CD14-positive monocyte (primary cell): Measurements from ENCODE around the gene SLC22A13. TPM values are rescaled to one million over a fixed set of nuclear protein-coding genes. Genes with fewer than 3 reads are reported as not detected.
A peak's percentile ranks its signal among the peaks of the same experiment; 100 is the strongest.

ENCODE experiments used
- DNase-seq, 3 donors: peaks; one replicate each; pipeline ENCODE4 v3.0.0-alpha.2; 2011 to 2022
- H2AFZ ChIP-seq: 2 replicates; pipeline ENCODE4 v1.6.0; 2012; ENCODE audit warnings: mild to moderate bottlenecking, low read depth, low read length, inconsistent platforms; ENCODE audit not compliant: insufficient read depth, poor library complexity, severe bottlenecking
- H3K27ac ChIP-seq, 2 donors: 1 replicate in 1 of 2; 2 replicates in 1 of 2; pipeline ENCODE4 v1.5.1; 2012 to 2013; ENCODE audit warnings: low read length in 2 of 2, control low read depth in 1 of 2, inconsistent platforms in 1 of 2, low read depth in 1 of 2, mild to moderate bottlenecking in 1 of 2
- H3K27me3 ChIP-seq, 2 donors: one replicate each; pipeline versions ENCODE4 v1.6.0 to v1.6.1; 2011 to 2013; ENCODE audit warnings: low read length in 2 of 2; ENCODE audit not compliant: control insufficient read depth in 2 of 2, insufficient read depth in 2 of 2
- H3K36me3 ChIP-seq, 2 donors: replicated peaks in 1 of 2; 1 replicate in 1 of 2; 2 replicates in 1 of 2; pipeline versions ENCODE4 v1.5.1 to v1.6.1; 2012 to 2013; ENCODE audit warnings: low read length in 2 of 2, control low read depth in 1 of 2, inconsistent platforms in 1 of 2, mild to moderate bottlenecking in 1 of 2; ENCODE audit not compliant: insufficient read depth in 2 of 2, control insufficient read depth in 1 of 2
- H3K4me1 ChIP-seq, 2 donors: 1 replicate in 1 of 2; 2 replicates in 1 of 2; pipeline versions ENCODE4 v1.5.1 to v1.6.1; 2012 to 2013; ENCODE audit warnings: low read length in 2 of 2, control low read depth in 1 of 2, inconsistent platforms in 1 of 2, mild to moderate bottlenecking in 1 of 2, moderate library complexity in 1 of 2; ENCODE audit not compliant: insufficient read depth in 2 of 2, control insufficient read depth in 1 of 2
- H3K4me2 ChIP-seq: replicated peaks from 2 replicates; pipeline ENCODE3; 2012; ENCODE audit warnings: low read length, moderate library complexity, mild to moderate bottlenecking; ENCODE audit not compliant: poor library complexity, severe bottlenecking; ENCODE audit errors: extremely low read depth
- H3K4me3 ChIP-seq, 3 experiments: fragments of 200-600 bp in 1 of 3; sonication (generic) in 1 of 3; replicated peaks in 1 of 3; 1 replicate in 2 of 3; 2 replicates in 1 of 3; pipeline ENCODE4 v1.5.1; 2011 to 2013; ENCODE audit warnings: low read length in 3 of 3, mild to moderate bottlenecking in 3 of 3, control low read depth in 2 of 3, low read depth in 2 of 3, inconsistent platforms in 1 of 3, moderate library complexity in 1 of 3
- H3K79me2 ChIP-seq: 2 replicates; pipeline ENCODE4 v1.6.0; 2012; ENCODE audit warnings: mild to moderate bottlenecking, control low read depth, inconsistent platforms, low read length, moderate library complexity; ENCODE audit not compliant: insufficient read depth
- H3K9ac ChIP-seq: 2 replicates; pipeline ENCODE4 v1.6.0; 2017; ENCODE audit warnings: low read length, mild to moderate bottlenecking; ENCODE audit not compliant: insufficient read depth, poor library complexity, severe bottlenecking
- H3K9me3 ChIP-seq, 2 donors: replicated peaks in 1 of 2; 1 replicate in 1 of 2; 2 replicates in 1 of 2; pipeline versions ENCODE4 v1.5.1 to v1.6.1; 2012 to 2013; ENCODE audit warnings: low read length in 2 of 2, control low read depth in 1 of 2; ENCODE audit not compliant: control insufficient read depth in 1 of 2, insufficient read depth in 1 of 2
- H4K20me1 ChIP-seq: 2 replicates; pipeline ENCODE4 v1.6.0; 2012; ENCODE audit warnings: mild to moderate bottlenecking, low read length, control low read depth, moderate library complexity; ENCODE audit not compliant: insufficient read depth
- H3K27ac Mint-ChIP-seq, 7 donors: one replicate each; pipeline ENCODE4 v1.8.0; 2020; ENCODE audit warnings: mild to moderate bottlenecking in 7 of 7, mixed read lengths in 7 of 7, moderate library complexity in 6 of 7, inconsistent platforms in 2 of 7
- H3K27me3 Mint-ChIP-seq, 3 donors: one replicate each; pipeline ENCODE4 v1.8.0; 2021 to 2022; ENCODE audit warnings: low read depth in 3 of 3, mild to moderate bottlenecking in 3 of 3, mixed read lengths in 3 of 3, moderate library complexity in 3 of 3, inconsistent platforms in 1 of 3
- H3K36me3 Mint-ChIP-seq, 2 donors: one replicate each; pipeline ENCODE4 v1.8.0; 2020; ENCODE audit warnings: mixed read lengths in 2 of 2, inconsistent platforms in 1 of 2, mild to moderate bottlenecking in 1 of 2
- H3K4me1 Mint-ChIP-seq: one replicate; pipeline ENCODE4 v1.8.0; 2020; ENCODE audit warnings: mild to moderate bottlenecking, mixed read lengths
- H3K4me3 Mint-ChIP-seq, 2 donors: one replicate each; pipeline ENCODE4 v1.8.0; 2020; ENCODE audit warnings: mild to moderate bottlenecking in 2 of 2, mixed read lengths in 2 of 2, moderate library complexity in 1 of 2
- H3K9me3 Mint-ChIP-seq, 7 donors: one replicate each; pipeline ENCODE4 v1.8.0; 2020 to 2022; ENCODE audit warnings: mixed read lengths in 7 of 7, mild to moderate bottlenecking in 6 of 7, moderate library complexity in 6 of 7, inconsistent platforms in 2 of 7
- CTCF ChIP-seq: fragments of 200-600 bp; IDR thresholded peaks from one replicate; pipeline ENCODE4 v1.8.0; 2022; ENCODE audit warnings: antibody characterized with exemption, mild to moderate bottlenecking
- WGBS: methylation state at CpG from one replicate; pipeline ENCODE4 v1.1.5; 2013; ENCODE audit warnings: missing lambda C conversion rate; ENCODE audit not compliant: insufficient coverage; 5-methylcytosine and 5-hydroxymethylcytosine counted together
- intact Hi-C, 2 donors: fragments of 100-400 bp; cut with micrococcal nuclease; formaldehyde crosslinking; loops; one replicate each; pipeline versions ENCODE4 v1.15.0 to v1.15.1; 2023
- polyA plus RNA-seq, 3 donors: library from polyadenylated mRNA; depleted of rRNA in 1 of 3; unstranded in 2 of 3; stranded (reverse) in 1 of 3; fragments of 300-500 nt in 2 of 3; fragments of >200 nt in 1 of 3; fragmentation: Illumina TruSeq in 2 of 3; gene quantifications; 1 replicate in 2 of 3; 2 replicates in 1 of 3; pipeline ENCODE4 v1.2.3, GENCODE V29; 2012 to 2021

The SLC22A13 gene
- polyA plus RNA-seq, 3 donors = 0.19 TPM; not detected in 2

- Mint-ChIP-seq H3K9me3 (peaks cover 0 to under 1% (median 0%) of the 10 kb centered on the region in 7 donors), H3K27me3 (peaks cover 0 to 3% (median 1%) of the 10 kb centered on the region in 3 donors), H3K4me3 (no peak overlapping the region), H3K27ac (no peak overlapping the region), H3K36me3 (no peaks in the 10 kb centered on the region), H3K4me1 (peaks cover 51% of the 10 kb centered on the region)
- no peak overlapping the region for H3K4me3 ChIP-seq
- H3K27me3 ChIP-seq = no peaks in the 10 kb centered on the region
- TF ChIP-seq CTCF = no peak
- no peaks in the 10 kb centered on the region for H3K9me3 ChIP-seq
- H3K36me3 ChIP-seq = no peaks in the 10 kb centered on the region
- H3K79me2 ChIP-seq = no peaks in the 10 kb centered on the region
- H3K4me1 ChIP-seq = peaks cover 38 to 55% of the 10 kb centered on the region in 2 donors
- no peak overlapping the region for H2AFZ ChIP-seq
- no peak for DNase-seq
- no peaks in the 10 kb centered on the region for H4K20me1 ChIP-seq
- intact Hi-C loops = no loop called here
- H3K9ac ChIP-seq = no peak overlapping the region
- 17% methylated on average over 2 of the region's 4 CpGs for WGBS
- no peak overlapping the region for H3K27ac ChIP-seq
- no peak overlapping the region for H3K4me2 ChIP-seq
Measured at GRCh38 chr3:38314112-38314763, 48.6 kb downstream of the SLC22A13 start.

GRCh38 chr3:38314764-38315487 is 49.3 kb downstream of the SLC22A13 start:
- Mint-ChIP-seq H3K27ac (peak overlapping the region in 1 of 7 donors; percentile 68), H3K36me3 (no peaks in the 10 kb centered on the region), H3K4me1 (peaks cover 51% of the 10 kb centered on the region), H3K9me3 (no peaks in the 10 kb centered on the region), H3K27me3 (peaks cover 0 to 3% (median 1%) of the 10 kb centered on the region in 3 donors), H3K4me3 (no peak overlapping the region)
- H3K27me3 ChIP-seq = no peaks in the 10 kb centered on the region
- no peaks in the 10 kb centered on the region for H3K79me2 ChIP-seq
- H3K4me2 ChIP-seq = no peak overlapping the region
- H3K9ac ChIP-seq = no peak overlapping the region
- no peak overlapping the region for H3K27ac ChIP-seq
- no peaks in the 10 kb centered on the region for H3K36me3 ChIP-seq
- H2AFZ ChIP-seq = no peak overlapping the region
- peaks cover 38 to 55% of the 10 kb centered on the region in 2 donors for H3K4me1 ChIP-seq
- 86% methylated on average over 3 of the region's 5 CpGs for WGBS
- no peak for TF ChIP-seq CTCF
- H3K9me3 ChIP-seq = no peaks in the 10 kb centered on the region
- intact Hi-C loops = no loop called here
- H3K4me3 ChIP-seq = no peak overlapping the region
- H4K20me1 ChIP-seq = no peaks in the 10 kb centered on the region
- DNase-seq = no peak
